Vagina (tissue), 2 donors: Measurements from ENCODE around the gene EML4.

Source experiments
- POLR2A ChIP-seq, 2 donors: fragments of 450-650 bp; IDR thresholded peaks; one replicate each; pipeline ENCODE4 v1.6.1; 2017; ENCODE audit warnings: antibody characterized with exemption in 2 of 2, mild to moderate bottlenecking in 2 of 2, moderate library complexity in 2 of 2
- POLR2AphosphoS5 ChIP-seq, 2 donors: sonication (generic); formaldehyde crosslinking; IDR thresholded peaks; one replicate each; pipeline ENCODE4 v1.9.0; 2017; ENCODE audit warnings: antibody characterized with exemption in 2 of 2, mild to moderate bottlenecking in 2 of 2, low read depth in 1 of 2; ENCODE audit not compliant: insufficient read depth in 1 of 2
- TF ChIP-seq, protein P1 (sequence below), 3 experiments: fragments of 450-650 bp in 2 of 3; fragments of 200-600 bp in 1 of 3; sonication (generic) in 1 of 3; IDR thresholded peaks; one replicate each; pipeline ENCODE4 v1.5.1; 2017 to 2019; ENCODE audit warnings: antibody characterized with exemption in 3 of 3, mild to moderate bottlenecking in 2 of 3, moderate library complexity in 2 of 3

DNA sequence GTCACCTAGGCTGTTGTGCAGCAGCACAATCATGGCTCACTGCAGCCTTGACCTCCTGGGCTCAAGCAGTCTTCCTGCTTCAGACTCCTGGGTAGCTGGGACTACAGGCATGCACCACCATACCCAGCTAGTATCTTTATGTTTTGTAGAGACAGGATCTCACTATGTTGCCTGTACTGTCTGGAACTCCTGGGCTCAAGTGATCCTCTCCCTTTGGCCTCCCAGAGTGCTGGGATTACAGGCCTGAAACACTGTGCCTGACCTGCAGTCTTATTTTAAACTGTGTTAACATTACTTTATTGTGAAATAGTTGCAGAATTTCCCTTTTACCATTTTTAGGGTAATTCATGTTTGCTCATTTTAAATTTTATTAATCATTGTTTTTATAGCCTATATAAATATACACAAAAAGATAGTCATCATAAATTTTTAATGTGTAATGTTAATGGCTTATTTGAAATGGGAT is 24.6 kb downstream of the EML4 start:
- TF ChIP-seq, protein P1, sequence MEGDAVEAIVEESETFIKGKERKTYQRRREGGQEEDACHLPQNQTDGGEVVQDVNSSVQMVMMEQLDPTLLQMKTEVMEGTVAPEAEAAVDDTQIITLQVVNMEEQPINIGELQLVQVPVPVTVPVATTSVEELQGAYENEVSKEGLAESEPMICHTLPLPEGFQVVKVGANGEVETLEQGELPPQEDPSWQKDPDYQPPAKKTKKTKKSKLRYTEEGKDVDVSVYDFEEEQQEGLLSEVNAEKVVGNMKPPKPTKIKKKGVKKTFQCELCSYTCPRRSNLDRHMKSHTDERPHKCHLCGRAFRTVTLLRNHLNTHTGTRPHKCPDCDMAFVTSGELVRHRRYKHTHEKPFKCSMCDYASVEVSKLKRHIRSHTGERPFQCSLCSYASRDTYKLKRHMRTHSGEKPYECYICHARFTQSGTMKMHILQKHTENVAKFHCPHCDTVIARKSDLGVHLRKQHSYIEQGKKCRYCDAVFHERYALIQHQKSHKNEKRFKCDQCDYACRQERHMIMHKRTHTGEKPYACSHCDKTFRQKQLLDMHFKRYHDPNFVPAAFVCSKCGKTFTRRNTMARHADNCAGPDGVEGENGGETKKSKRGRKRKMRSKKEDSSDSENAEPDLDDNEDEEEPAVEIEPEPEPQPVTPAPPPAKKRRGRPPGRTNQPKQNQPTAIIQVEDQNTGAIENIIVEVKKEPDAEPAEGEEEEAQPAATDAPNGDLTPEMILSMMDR (IDR thresholded peaks at IDR 0.05): no peak
- TF ChIP-seq POLR2AphosphoS5 (IDR thresholded peaks at IDR 0.05; ENCODE audit: insufficient read depth in 1 of 2, low read depth in 1 of 2) (no peak), POLR2A (IDR thresholded peaks at IDR 0.05) (no peak)
